SU-DHL-6 (cell line): ENCODE results near the gene ZNF182.
"Not testable (repeated sequence)": the region's sequence is repeated elsewhere in the genome, so short reads cannot be mapped to it uniquely, and the experiment has no call there.

Experiments
- EZH2phosphoT487 ChIP-seq: fragments of 200-600 bp; sonication (generic), shearing (Covaris generic); conservative IDR thresholded peaks from 2 replicates; pipeline ENCODE4 v1.6.1; 2018; ENCODE audit warnings: mild to moderate bottlenecking, antibody characterized with exemption, low read length, moderate library complexity, mixed read lengths
- TF ChIP-seq, protein P1 (sequence below): fragments of 200-600 bp; sonication (generic); IDR thresholded peaks from one replicate; pipeline ENCODE4 v1.5.1; 2017; ENCODE audit warnings: antibody characterized with exemption, mild to moderate bottlenecking, low read length, moderate library complexity; ENCODE audit not compliant: insufficient read depth, poor library complexity, severe bottlenecking

DNA sequence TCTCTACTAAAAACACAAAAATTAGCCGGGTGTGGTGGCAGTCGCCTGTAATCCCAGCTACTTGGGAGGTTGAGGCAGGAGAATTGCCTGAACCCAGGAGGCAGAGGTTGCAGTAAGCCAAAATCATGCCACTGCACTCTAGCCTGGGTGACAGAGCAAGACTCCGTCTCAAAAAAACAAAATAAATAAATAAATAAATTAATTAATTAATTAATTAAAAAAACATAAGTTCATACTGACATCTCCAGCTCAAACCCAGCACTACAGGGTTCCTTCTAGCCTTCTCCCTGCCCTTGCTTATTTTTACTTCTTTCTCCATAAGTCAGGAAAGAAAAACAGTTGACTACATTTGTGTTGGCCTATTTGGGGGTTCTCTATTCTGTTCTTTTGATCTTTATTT lies 71.8 kb downstream of the ZNF182 start:
- TF ChIP-seq, protein P1, sequence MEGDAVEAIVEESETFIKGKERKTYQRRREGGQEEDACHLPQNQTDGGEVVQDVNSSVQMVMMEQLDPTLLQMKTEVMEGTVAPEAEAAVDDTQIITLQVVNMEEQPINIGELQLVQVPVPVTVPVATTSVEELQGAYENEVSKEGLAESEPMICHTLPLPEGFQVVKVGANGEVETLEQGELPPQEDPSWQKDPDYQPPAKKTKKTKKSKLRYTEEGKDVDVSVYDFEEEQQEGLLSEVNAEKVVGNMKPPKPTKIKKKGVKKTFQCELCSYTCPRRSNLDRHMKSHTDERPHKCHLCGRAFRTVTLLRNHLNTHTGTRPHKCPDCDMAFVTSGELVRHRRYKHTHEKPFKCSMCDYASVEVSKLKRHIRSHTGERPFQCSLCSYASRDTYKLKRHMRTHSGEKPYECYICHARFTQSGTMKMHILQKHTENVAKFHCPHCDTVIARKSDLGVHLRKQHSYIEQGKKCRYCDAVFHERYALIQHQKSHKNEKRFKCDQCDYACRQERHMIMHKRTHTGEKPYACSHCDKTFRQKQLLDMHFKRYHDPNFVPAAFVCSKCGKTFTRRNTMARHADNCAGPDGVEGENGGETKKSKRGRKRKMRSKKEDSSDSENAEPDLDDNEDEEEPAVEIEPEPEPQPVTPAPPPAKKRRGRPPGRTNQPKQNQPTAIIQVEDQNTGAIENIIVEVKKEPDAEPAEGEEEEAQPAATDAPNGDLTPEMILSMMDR, result not testable (repeated sequence)
- not testable (repeated sequence) for TF ChIP-seq EZH2phosphoT487
